ENCODE measurements around the gene EYS.

EYS gene

DNA sequence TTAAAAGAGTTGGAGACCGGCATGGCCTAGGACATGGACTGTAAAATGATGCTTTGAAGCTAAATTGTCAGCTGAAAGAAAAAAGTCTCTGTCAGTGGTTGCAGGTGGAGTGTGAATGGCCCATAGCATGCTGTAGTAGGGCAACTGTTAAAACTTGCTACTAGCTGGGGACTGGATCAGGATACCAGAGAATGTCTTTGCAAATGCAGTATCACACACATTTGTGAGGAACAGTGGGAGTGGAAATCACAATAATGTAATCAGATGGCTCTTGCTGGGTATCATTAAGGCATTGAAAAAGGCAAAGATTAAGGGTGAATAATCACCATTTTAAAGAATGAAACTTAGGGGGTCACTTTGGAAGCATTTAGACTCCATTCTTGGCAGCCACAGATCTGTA lies 737.9 kb downstream of the EYS start:
- DNase-seq (ENCODE audit: low spot score): no peak

DNA sequence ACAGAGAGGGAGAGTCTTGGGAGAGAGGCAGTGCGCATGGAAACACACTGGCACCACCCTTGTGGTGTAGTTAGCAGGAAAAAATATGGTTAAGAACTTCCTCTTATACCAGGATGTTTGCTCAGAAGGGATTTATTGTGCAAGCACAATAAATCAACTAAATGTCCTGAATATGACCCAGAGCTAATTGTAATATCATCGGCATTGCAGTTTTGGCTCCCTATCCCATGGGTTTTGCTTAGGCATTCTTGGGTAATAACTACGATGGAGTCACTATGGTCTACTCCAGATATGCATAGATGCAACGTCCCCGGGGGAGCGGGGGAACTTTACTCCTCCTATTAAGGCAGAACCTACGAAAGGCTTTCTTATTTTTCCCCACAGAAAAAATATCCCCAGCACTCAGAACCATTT lies 751.6 kb downstream of the EYS start:
- DNase-seq (ENCODE audit: low spot score): no peak

DNA sequence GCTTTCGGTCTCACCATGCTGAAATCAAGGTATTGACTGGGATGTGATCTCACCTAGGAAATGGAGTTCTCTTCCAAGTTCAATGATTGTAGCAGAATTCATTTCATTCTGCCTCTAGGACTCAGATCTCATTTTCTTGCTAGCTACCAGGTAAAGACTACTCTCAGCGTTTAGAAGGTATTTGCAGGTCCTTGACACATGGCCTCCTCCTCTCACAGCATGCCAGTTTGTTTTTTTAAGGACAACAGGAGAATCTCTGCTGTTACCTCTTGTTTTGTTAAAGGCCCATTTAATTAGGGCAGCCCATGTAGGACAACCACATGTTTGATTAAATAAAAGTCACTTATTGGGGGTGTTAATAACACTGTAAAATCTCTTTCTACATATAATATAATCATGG lies 757.8 kb downstream of the EYS start:
- DNase-seq (ENCODE audit: low spot score): no peak

DNA sequence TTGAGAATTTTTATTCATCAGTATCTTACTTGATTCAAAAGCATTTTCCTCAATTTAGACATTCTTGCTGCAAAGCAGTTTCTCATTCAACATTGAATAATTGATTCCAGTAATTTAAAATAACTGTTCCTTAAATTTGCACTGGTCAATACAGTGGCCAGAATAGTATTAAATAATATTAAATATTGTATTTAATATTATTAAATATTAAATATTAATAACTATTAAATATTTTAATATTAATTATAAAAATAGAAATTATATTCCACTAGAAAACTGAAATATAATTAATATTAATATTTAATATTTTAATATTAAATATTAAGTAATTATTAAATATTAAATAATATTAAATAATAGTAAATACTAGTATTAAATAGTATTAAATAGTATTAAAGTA lies 758.8 kb downstream of the EYS start:
- no peak for DNase-seq (ENCODE audit: low spot score)

DNA sequence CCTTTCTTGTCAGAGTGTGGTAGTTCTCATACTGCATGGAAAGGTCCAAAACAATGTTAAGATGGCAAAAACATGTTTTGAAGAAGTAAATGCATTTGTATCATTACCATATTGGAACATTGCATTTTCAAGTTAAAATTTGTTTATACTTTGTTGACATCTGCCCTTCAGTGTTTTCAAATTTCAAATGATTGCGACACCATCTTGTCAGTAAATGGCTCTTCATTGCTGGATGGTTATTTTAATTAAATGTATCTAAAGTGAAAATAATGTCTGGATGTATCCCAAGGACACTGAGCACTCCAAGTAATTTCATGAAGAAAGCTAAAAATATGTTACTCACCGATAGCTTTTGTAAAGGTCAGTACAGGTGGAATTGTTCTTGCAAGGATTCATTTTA lies 761.6 kb downstream of the EYS start:
- no peak for DNase-seq (ENCODE audit: low spot score)

DNA sequence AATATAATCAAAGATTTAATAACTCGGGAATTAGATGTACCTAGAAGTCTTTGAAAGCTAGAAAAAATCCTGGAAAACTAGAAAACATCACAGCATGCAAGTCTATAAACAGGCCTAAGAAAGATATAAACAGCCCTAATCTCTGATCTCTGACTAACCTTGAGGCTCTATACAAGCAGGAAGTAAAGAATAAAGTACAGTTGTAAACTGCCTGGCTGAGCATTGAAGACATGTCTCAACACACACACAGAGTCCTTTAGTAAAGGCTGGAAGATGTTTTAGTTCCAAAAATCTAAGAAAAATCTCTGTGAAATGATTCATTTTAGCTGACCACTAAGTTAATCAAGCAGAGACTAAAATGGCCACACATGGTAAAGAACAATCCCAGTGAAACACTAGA lies 774.5 kb downstream of the EYS start:
- DNase-seq (ENCODE audit: low spot score): no peak

DNA sequence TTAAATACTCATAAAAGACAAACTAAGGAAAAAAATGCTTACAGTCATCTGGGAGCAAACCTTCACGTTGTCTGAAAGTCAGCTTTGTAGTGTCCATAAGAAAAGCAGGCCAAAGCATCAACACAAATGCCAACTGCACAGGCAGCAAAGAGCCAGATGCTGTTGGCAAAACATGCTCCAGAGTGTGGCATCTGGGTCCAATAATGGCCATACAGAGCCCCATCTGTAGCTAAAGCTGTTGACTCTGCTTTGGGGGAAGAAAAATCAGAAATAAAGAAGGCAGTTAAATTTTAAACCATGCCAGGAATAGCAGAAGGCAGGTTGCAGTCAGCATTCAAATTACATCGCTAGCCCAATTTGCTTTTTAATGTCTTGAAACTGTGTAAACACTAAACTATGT lies 776.3 kb downstream of the EYS start:
- no peak for DNase-seq (ENCODE audit: low spot score)

DNA sequence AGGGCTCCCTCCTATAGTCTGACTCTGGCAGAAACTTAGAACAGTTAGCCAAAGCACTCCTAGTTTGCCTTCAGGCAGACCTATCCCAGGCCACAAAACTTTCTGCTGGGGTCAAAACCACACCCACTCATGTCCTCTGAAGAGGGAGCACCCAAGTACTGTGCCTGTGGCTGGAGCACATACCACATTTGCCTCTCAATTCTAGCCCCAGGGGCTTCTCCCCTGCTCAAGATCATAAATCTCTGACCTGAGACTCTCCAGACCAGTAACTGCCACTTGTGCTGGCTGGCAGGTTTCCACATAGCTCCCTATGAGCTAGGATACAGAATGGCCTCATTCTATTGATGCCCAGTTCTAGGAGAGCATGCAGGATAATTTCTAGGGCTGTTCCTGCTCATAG lies 781.0 kb downstream of the EYS start:
- no peak for DNase-seq (ENCODE audit: low spot score)

DNA sequence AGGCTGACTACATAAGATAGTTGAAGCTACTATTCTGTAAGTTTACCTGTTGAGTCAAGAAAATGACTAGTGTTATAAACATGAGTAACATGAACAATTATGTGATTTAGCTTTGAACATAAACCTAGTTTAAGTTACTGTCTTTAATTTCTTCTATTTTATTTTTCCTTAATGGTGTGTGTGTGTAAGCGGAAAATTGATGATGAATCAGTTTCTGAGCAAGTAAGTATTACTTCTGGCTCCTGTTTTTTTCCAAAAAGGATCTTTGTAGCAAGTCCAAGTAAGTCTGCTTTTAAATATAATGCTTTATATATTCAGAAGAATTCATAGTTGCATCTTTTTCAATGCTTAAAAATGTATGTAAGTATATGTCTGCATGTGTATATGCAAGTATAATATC lies 786.8 kb downstream of the EYS start:
- DNase-seq (ENCODE audit: low spot score): no peak

DNA sequence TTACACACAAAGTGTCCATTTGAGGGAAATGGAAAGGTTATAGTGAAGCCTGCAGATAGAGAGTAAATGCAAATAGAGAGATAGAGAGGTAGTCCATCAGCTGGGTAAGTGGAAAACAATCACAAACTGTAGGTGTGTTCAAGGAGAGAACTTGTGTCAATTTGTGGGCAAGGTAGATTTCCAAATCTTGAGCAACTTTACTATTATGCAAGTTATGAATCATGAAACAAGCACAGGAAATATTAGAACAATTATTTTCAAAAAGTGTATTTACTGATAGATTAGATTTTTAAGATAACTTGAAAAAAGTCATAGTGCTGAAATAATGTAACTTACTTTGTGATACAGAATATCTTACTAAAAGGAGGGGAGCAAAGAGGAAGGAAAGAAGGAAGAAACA lies 792.9 kb downstream of the EYS start:
- DNase-seq (ENCODE audit: low spot score): no peak

DNA sequence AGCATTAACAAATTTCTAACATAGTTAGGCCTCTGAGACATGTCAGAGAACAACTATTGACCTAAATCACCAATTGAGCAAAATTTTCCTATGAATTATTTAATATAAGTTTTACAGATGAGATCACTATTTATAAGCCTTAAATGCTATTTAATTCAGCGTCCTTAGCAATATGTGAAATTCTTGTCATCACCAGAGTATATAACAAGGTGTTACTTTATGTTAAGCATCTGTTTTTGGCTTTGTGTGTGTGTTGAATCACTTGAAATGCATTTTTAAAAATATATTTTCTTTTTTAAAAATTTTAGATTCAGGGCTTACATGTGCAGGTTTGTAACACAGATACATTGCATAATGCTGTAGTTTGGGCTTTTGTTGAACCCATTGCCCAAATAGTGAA lies 794.1 kb downstream of the EYS start:
- no peak for DNase-seq (ENCODE audit: low spot score)

DNA sequence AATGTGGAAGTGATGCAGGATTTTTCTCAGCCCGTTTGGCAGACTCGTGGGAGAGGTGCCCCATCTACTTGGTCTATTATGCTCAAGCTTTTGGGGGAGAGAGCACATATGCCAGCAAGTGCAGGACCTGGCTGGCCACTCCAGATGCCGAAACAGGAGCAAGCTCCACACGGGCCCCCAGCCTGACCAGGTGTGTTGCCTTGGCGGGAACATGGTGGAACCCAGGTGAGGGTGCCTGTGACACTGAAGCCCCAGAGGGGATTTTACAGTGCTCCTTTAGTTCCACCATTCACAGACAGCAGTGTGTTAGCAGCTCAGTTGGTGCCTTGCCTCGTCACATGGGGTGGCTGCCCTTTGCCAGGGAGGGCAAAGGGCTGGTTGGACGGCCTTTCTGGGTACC lies 798.9 kb downstream of the EYS start:
- DNase-seq (ENCODE audit: low spot score): no peak

DNA sequence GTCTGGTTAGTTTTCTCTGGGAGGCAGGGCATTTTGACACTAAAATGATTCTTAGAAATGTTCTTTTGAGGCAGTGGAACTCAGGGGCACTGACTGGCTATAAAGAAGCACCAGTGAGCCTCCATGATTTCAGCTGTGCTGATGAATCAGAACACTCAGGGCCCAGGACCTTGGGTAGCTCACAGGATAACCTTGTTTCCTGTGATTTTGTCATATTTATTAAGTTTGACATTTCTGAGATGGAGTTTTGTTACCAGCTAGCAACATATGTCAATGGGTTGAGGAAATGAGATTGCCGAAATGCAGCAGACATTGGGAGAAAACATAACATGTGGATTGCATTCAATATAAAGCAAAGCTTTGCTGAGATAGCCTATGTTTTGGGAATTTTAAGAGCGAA lies 802.4 kb downstream of the EYS start:
- no peak for DNase-seq (ENCODE audit: low spot score)

DNA sequence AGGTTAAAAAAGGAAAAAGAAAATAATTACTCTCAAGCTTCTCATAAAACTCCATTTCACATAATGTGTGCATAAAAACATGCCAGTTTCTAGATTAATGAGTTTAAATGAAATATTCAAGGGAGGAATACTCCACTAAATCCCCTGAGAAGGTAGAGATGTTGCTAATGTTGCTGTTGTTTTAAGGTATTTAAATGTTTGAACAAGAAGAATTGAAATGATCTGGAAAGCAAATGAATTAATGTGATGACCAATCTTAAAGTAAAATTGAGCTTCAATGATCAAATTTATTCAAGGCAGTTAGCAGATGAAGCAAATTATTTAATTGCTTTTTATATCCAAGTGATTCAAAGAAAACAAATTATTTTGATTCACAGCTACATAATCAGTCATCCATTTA lies 804.4 kb downstream of the EYS start:
- DNase-seq (ENCODE audit: low spot score): no peak

DNA sequence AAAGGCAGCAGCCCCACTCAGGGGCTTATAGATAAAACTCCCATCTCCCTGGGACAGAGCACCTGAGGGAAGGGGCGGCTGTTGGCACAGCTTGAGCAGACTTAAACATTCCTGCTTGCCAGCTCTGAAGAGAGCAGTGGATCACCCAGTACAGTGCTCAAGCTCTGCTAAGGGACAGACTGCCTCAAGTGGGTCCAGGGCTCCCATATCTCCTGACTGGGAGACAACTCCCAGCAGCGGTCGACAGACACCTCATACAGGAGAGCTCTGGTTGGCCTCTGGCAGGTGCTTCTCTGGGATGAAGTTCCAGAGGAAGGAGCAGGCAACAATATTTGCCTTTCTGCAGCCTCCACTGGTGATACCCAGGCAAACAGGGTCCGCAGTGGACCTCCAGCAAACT lies 810.1 kb downstream of the EYS start:
- DNase-seq (ENCODE audit: low spot score): no peak

DNA sequence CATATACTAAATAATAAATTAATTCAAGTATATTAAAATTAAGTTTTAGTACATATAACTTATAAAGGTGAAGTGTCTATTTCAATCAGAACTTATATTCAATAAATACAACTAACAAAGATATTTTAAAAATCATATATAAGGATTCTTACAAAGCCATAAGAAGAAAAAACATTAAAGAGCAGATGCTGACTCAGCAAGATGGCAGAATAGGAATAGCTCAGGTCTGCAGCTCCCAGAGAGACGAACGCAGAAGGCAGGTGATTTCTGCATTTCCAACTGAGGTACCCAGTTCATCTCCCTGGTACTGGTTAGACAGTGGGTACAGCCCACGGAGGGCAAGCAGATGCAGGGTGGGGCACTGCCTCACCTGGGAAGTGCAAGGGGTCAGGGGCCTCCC lies 811.1 kb downstream of the EYS start:
- DNase-seq (ENCODE audit: low spot score): no peak

DNA sequence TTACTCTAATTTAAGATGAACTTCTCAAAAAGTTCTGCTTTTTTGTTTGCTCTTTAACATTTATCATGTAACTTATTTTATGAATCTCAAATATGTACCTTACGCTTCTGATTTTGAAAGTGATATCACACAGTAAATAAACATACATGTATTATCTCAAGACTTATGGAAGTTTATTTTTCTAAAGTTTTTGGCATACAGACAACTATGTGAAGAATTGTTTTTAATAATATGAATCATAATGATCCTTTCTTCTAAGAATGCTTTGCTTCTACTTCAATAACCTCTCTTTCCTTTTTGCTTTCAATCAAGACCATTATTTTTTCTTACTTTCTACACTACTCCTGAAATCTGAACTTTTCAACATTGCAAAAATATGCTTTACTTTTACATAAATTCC lies 816.4 kb downstream of the EYS start:
- no peak for DNase-seq (ENCODE audit: low spot score)

DNA sequence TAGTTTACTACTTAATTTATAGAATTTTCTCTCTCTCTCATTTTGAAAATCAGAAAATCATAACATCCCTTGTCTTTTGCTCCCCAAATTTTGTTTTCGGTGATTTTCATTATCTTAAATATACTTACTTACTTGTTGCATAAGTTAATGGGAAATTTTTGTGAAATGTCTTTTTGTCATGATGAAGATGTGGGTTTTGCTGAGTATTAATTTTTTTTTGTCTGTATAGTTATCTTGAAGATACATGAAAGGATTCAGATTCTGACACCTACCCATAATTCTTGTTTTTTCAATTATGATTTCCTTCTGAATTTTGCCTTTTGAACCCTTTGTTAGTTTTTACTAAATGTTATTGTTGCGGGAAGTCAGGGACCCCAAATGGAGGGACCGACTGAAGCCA lies 817.9 kb downstream of the EYS start:
- no peak for DNase-seq (ENCODE audit: low spot score)

DNA sequence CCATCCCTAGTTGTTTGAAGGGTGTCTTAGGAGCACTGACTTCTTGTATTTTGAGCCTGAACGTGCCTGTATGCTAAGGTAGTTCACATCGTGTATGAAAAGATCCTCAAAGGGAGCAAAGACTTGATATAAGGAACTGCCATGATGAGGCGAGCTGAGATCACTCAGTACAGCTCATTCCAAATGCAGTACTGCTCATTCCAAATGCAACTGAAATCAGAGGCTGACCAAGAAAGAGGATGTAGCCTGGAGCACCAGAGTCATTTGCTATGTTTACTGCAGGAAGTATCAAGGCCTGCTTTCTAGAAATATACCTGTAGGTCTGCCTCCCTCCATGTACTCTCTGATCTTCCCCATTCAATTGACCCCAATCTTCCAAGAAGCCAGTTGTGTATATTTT lies 832.2 kb downstream of the EYS start:
- peak; percentile 72 for DNase-seq (ENCODE audit: low spot score)

DNA sequence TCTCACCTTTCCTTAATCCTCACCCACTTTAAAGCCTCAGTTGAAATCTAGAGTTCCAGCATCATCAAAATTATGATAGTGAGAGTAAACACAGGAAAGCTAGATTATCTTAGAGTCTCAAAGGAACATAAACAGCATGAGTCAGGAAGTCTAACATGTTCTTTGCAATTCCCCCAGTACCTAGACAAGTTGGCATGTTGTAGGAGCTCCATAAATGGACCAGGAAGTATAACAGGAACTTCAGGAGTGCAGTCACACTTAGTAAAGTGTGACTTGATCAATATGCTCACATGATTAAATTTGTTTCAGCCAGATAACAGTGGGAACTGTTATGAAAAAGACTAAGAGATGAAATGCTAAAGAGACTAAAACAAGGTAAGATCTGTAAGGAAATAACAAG lies 834.4 kb downstream of the EYS start:
- no peak for DNase-seq (ENCODE audit: low spot score)

DNA sequence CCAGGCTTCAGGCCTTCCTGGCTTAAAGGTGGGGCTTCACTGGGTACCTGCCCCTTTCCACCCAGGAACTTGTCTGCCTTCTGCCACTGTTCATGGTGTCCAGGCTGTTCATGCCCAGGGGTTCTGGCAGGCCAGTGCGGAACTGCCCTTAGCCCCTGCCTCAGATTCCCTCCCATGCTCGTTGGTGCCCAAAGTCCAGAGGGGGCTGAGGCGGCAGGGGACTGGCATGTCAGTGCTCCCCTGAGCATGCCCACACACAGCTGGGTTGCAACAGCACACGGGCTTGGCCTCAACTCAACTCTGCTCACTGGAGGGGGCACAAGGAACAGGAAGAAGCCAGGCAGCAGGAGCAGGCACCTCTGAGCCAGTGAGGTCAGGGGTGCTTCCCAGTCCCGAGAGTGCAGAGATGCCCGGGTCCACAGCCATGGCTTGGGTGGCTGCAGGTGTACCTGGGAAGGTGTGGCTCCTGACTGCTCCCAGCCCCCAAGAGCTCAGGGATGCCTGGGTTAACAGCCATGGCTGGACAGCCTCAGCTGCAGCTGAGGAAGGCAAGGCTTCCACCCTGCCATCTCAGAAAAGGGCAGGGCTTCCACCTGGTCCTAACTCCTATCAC lies 845.9 kb downstream of the EYS start:
- DNase-seq (ENCODE audit: low spot score): no peak

DNA sequence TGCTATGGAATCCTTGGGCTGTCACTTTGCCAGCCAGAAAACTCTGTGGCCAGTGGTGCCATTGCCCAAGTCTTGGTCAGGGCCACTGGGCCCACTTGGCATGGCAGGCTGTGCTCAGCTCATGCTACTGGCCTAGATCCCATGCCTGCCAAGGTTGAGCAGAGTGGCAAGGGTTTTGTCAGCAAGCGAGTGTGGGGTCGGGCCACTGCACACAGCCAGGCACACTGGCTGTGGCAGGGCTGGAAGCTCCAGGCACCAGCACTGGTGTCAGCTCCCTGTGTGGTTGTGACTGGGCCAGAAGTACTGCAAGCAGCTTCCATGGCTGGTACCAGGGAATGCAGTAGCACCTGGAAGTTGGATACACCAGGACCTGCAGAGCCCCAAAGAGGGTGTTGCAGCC lies 846.8 kb downstream of the EYS start:
- no peak for DNase-seq (ENCODE audit: low spot score)

DNA sequence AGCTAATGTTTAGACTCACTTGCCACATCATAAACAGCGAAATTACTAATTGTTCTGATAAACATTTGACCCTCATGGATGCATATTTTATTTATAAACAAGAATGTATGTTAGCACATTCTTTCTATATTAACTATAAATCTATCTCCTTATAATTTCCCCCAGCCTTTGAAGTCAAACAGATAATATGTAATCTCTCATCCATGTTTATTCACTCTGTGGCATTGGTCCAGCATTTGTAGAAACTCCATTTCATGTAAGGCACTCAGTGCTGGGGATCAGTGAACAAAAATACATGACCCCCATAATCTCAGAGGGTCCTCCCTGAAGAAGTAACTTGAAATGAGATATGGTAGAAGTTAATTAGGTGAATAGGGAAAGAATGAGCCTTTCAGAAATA lies 856.9 kb downstream of the EYS start:
- DNase-seq (ENCODE audit: low spot score): no peak

DNA sequence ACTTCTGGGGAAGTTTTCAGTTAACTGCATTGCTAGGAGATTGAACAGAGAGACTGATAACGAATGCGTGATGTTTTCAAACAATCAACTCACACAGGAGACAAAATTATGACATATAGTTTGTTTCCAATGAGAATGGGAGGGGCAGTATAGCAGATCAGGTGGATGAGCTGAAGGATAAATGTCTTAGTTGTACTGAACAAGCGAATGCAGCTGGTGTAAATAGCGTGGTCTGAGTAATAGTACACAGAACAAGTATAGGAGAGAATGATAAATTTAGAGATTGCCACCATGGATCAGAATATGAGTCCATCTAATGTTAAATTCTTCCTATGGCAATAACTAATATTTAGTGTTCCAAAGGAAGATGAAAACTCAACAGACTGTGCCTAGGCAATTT lies 858.6 kb downstream of the EYS start:
- DNase-seq (ENCODE audit: low spot score): no peak

DNA sequence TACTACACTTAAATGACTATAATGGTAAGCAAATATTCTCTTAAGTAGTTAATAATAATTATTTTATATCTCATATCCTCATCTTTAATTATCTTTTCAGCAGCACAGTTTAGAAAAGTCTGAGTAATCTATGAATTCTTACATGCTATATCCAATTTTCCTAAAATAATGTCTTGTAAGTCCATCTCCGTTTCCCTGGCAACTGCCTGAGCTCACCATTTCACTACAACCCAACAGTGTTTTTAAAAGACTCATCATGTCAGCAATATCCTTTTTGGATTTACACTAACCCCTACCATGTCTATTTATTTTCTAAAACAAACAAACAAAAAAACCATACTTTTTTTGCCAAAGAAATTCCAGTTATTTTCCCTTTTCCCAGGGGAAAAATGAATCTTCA lies 859.6 kb downstream of the EYS start:
- DNase-seq (ENCODE audit: low spot score): no peak
